SK-N-SH treated with all-trans-retinoic acid at 6 μM for 48 hours (cell line): ENCODE measurements around the gene DPP10.

Source experiments
- CREB5 ChIP-seq: fragments of 250-450 bp; sonication (Bioruptor Pico); IDR thresholded peaks from 2 replicates; pipeline ENCODE4 v1.5.1; 2020; ENCODE audit warnings: low read depth, mild to moderate bottlenecking, moderate library complexity
- CSDC2 ChIP-seq: fragments of 250-450 bp; sonication (Bioruptor Pico); IDR thresholded peaks from 2 replicates; pipeline ENCODE4 v1.5.0; 2020; ENCODE audit warnings: mild to moderate bottlenecking, moderate library complexity
- CSRNP3 ChIP-seq: fragments of 250-450 bp; sonication (Bioruptor Pico); IDR thresholded peaks from 2 replicates; pipeline ENCODE4 v1.5.1; 2021; ENCODE audit warnings: mild to moderate bottlenecking, moderate library complexity
- ESRRG ChIP-seq: fragments of 250-450 bp; sonication (Bioruptor Pico); IDR thresholded peaks from 2 replicates; pipeline ENCODE4 v1.6.1; 2021; ENCODE audit warnings: mild to moderate bottlenecking
- GLIS3 ChIP-seq: fragments of 250-450 bp; sonication (Bioruptor Pico); IDR thresholded peaks from 2 replicates; pipeline ENCODE4 v1.5.0; 2020; ENCODE audit warnings: mild to moderate bottlenecking, moderate library complexity
- OSR1 ChIP-seq: fragments of 250-450 bp; sonication (Bioruptor Pico); IDR thresholded peaks from 2 replicates; pipeline ENCODE4 v1.8.0; 2022; ENCODE audit warnings: moderate library complexity, mild to moderate bottlenecking, inconsistent platforms
- PATZ1 ChIP-seq: fragments of 250-450 bp; sonication (Bioruptor Pico); IDR thresholded peaks from 2 replicates; pipeline ENCODE4 v1.8.0; 2020; ENCODE audit warnings: mild to moderate bottlenecking, moderate library complexity, borderline replicate concordance
- POU6F1 ChIP-seq: fragments of 250-450 bp; sonication (Bioruptor Pico); IDR thresholded peaks from 2 replicates; pipeline ENCODE4 v1.8.0; 2021; ENCODE audit warnings: low read depth, mild to moderate bottlenecking, moderate library complexity, borderline replicate concordance
- RARB ChIP-seq: fragments of 250-450 bp; sonication (Bioruptor Pico); IDR thresholded peaks from 2 replicates; pipeline ENCODE4 v1.8.0; 2021; ENCODE audit warnings: mild to moderate bottlenecking, moderate library complexity
- TCF4 ChIP-seq: fragments of 250-450 bp; sonication (Bioruptor Pico); IDR thresholded peaks from 2 replicates; pipeline ENCODE4 v1.8.0; 2021; ENCODE audit warnings: mild to moderate bottlenecking, moderate library complexity, borderline replicate concordance
- ZFP30 ChIP-seq: fragments of 450-650 bp; formaldehyde crosslinking; IDR thresholded peaks from 2 replicates; pipeline ENCODE4 v1.5.0; 2022; ENCODE audit warnings: mild to moderate bottlenecking, moderate library complexity
- ZNF70 ChIP-seq: fragments of 450-650 bp; formaldehyde crosslinking; IDR thresholded peaks from 2 replicates; pipeline ENCODE4 v1.5.0; 2020; ENCODE audit warnings: mild to moderate bottlenecking, moderate library complexity

- TF ChIP-seq PATZ1 (CRISPR knock-in tag) (no peak), GLIS3 (CRISPR knock-in tag) (no peak), ZNF70 (CRISPR knock-in tag) (no peak), RARB (no peak), CSRNP3 (CRISPR knock-in tag) (no peak), ESRRG (CRISPR knock-in tag) (no peak), POU6F1 (no peak), CREB5 (CRISPR knock-in tag) (no peak), OSR1 (CRISPR knock-in tag) (no peak), TCF4 (CRISPR knock-in tag) (no peak), CSDC2 (no peak), ZFP30 (CRISPR knock-in tag) (no peak)
Observed at GRCh38 chr2:115305712-115306111, 863.3 kb downstream of the DPP10 start.
